GM18508 (cell line): ENCODE measurements around the gene FAM43A.

Source experiments
- ATAC-seq: cut with Tn5 transposase; IDR thresholded peaks from one replicate; pipeline ENCODE4 v1.9.1; 2021; ENCODE audit warnings: moderate number of reproducible peaks; ENCODE audit not compliant: insufficient read depth, unreplicated experiment

FAM43A gene

GRCh38 chr3:194685718-194686413 is at the start of gene FAM43A:
Gene FAM43A (plus strand): TSS chr3:194685883. CDS start chr3:194686827, 944 bp downstream.
- no peak for ATAC-seq

GRCh38 chr3:194637066-194637465 is 48.6 kb upstream of the FAM43A start:
- ATAC-seq = no peak

GRCh38 chr3:194637541-194638400 is 47.9 kb upstream of the FAM43A start:
- no peak for ATAC-seq

GRCh38 chr3:194638991-194639605 is 46.6 kb upstream of the FAM43A start:
- no peak for ATAC-seq

- ATAC-seq = no peak
These were observed 44.9 kb upstream of the FAM43A start for GRCh38 chr3:194640829-194641228.

- no peak for ATAC-seq
These were observed 42.9 kb upstream of the FAM43A start for GRCh38 chr3:194642769-194643168.

- ATAC-seq = no peak
These were observed 37.9 kb upstream of the FAM43A start for GRCh38 chr3:194647747-194648146.

- peak; percentile 82 for ATAC-seq
These were observed 31.2 kb upstream of the FAM43A start for GRCh38 chr3:194654443-194654842.

- no peak for ATAC-seq
These were observed 28.2 kb upstream of the FAM43A start for GRCh38 chr3:194657439-194657838.

GRCh38 chr3:194658477-194659242 is 27.0 kb upstream of the FAM43A start:
- no peak for ATAC-seq

GRCh38 chr3:194659778-194660177 is 25.9 kb upstream of the FAM43A start:
- ATAC-seq = no peak

- no peak for ATAC-seq
These were observed 24.3 kb upstream of the FAM43A start for GRCh38 chr3:194661374-194661773.

GRCh38 chr3:194661946-194662345 is 23.7 kb upstream of the FAM43A start:
- no peak for ATAC-seq

GRCh38 chr3:194664857-194665256 is 20.8 kb upstream of the FAM43A start:
- no peak for ATAC-seq

- no peak for ATAC-seq
These were observed 18.3 kb upstream of the FAM43A start for GRCh38 chr3:194667363-194667762.

- ATAC-seq = no peak
These were observed 14.2 kb upstream of the FAM43A start for GRCh38 chr3:194671511-194671899.

- ATAC-seq = peak; percentile 68
These were observed 13.5 kb upstream of the FAM43A start, which contains the start of gene LSG1 for GRCh38 chr3:194671900-194672808. Gene LSG1 (minus strand): TSS chr3:194672191. CDS start chr3:194672162, 29 bp downstream.

GRCh38 chr3:194672876-194673275 is 12.8 kb upstream of the FAM43A start:
- no peak for ATAC-seq

- no peak for ATAC-seq
These were observed 11.9 kb upstream of the FAM43A start for GRCh38 chr3:194673761-194674160.
